ENCODE results near the gene SLC5A10.

The SLC5A10 gene

DNA sequence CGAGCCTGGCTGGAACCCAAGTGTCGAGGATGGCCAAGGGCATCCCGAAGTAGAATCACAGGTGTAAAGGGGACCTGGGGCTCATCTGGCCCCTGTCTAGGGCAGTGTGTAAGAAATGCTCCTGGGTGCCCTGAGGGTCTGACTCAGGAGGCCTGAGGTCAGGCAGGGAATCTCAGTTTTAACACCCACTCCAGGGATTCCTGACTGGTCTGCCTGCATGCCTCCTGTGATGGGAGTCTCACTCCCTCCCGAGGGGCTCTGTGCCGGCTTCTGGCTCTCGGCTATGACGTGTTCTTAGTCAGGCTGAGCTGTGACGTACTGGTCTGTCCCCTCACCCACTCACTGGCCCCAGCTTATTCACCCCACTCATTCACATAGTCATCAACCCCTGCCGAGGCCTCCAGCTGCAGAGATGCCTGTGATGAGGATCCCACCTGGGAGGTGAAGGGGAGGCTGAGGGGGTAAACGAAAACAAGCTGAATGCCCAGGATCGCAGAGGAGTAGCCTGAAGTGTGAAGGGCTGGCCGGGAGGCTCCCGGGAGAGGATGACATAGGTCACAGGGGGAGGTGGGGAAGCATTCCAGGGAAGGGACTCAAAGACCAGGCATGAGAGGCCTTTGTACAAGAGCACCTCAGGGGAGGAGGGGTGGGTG is 28.8 kb downstream of the SLC5A10 start:
- no peaks in the 10 kb centered on the region for H3K27me3 ChIP-seq (ENCODE audit: insufficient read depth, low read depth)
- TF ChIP-seq, protein P1, sequence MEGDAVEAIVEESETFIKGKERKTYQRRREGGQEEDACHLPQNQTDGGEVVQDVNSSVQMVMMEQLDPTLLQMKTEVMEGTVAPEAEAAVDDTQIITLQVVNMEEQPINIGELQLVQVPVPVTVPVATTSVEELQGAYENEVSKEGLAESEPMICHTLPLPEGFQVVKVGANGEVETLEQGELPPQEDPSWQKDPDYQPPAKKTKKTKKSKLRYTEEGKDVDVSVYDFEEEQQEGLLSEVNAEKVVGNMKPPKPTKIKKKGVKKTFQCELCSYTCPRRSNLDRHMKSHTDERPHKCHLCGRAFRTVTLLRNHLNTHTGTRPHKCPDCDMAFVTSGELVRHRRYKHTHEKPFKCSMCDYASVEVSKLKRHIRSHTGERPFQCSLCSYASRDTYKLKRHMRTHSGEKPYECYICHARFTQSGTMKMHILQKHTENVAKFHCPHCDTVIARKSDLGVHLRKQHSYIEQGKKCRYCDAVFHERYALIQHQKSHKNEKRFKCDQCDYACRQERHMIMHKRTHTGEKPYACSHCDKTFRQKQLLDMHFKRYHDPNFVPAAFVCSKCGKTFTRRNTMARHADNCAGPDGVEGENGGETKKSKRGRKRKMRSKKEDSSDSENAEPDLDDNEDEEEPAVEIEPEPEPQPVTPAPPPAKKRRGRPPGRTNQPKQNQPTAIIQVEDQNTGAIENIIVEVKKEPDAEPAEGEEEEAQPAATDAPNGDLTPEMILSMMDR (conservative IDR thresholded peaks at IDR 0.05; ENCODE audit: low read depth, low read length), result no peak
- no peak overlapping the region for H3K9ac ChIP-seq

GRCh38 chr17:18981335-18981641 is 29.3 kb downstream of the SLC5A10 start:
- H4K20me1 ChIP-seq (ENCODE audit: insufficient read depth), result no peaks in the 10 kb centered on the region
- no peaks in the 10 kb centered on the region for H3K36me3 ChIP-seq (ENCODE audit: insufficient read depth)
- H3K4me1 ChIP-seq (ENCODE audit: low read depth, poor library complexity, severe bottlenecking), result no peaks in the 10 kb centered on the region
- no peaks in the 10 kb centered on the region for H3K79me2 ChIP-seq (ENCODE audit: insufficient read depth, low read depth)
- H3K27ac ChIP-seq, result no peak overlapping the region
- no peak overlapping the region for H2AFZ ChIP-seq (ENCODE audit: low read depth)
- TF ChIP-seq, protein P1 (conservative IDR thresholded peaks at IDR 0.05; ENCODE audit: low read depth, low read length), result no peak
- no peak overlapping the region for H3K4me2 ChIP-seq
- no peaks in the 10 kb centered on the region for H3K27me3 ChIP-seq (ENCODE audit: insufficient read depth, low read depth)
- H3K4me3 ChIP-seq (IDR thresholded peaks at IDR 0.05; ENCODE audit: insufficient read depth, low read depth, low read length), result no peak overlapping the region
- no peak overlapping the region for H3K9ac ChIP-seq

More for the DNA sequence above, 28.8 kb downstream of the SLC5A10 start:
- no peak overlapping the region for H2AFZ ChIP-seq (ENCODE audit: low read depth)
- no peaks in the 10 kb centered on the region for H3K79me2 ChIP-seq (ENCODE audit: insufficient read depth, low read depth)
- H3K4me2 ChIP-seq, result no peak overlapping the region
- no peaks in the 10 kb centered on the region for H4K20me1 ChIP-seq (ENCODE audit: insufficient read depth)
- no peak overlapping the region for H3K27ac ChIP-seq
- H3K4me1 ChIP-seq (ENCODE audit: low read depth, poor library complexity, severe bottlenecking), result no peaks in the 10 kb centered on the region
- H3K36me3 ChIP-seq (ENCODE audit: insufficient read depth), result no peaks in the 10 kb centered on the region
- no peak overlapping the region for H3K4me3 ChIP-seq (IDR thresholded peaks at IDR 0.05; ENCODE audit: insufficient read depth, low read depth, low read length)

GRCh38 chr17:18981642-18982424 is 29.9 kb downstream of the SLC5A10 start:
- Histone ChIP-seq H3K9ac (no peak overlapping the region), H3K79me2 (ENCODE audit: insufficient read depth, low read depth) (no peaks in the 10 kb centered on the region), H4K20me1 (ENCODE audit: insufficient read depth) (no peaks in the 10 kb centered on the region), H3K36me3 (ENCODE audit: insufficient read depth) (no peaks in the 10 kb centered on the region), H2AFZ (ENCODE audit: low read depth) (no peak overlapping the region), H3K4me2 (no peak overlapping the region), H3K27ac (no peak overlapping the region), H3K4me3 (IDR thresholded peaks at IDR 0.05; ENCODE audit: insufficient read depth, low read depth, low read length) (no peak overlapping the region), H3K4me1 (ENCODE audit: low read depth, poor library complexity, severe bottlenecking) (no peaks in the 10 kb centered on the region), H3K27me3 (ENCODE audit: insufficient read depth, low read depth) (no peaks in the 10 kb centered on the region)
- TF ChIP-seq, protein P1 (conservative IDR thresholded peaks at IDR 0.05; ENCODE audit: low read depth, low read length), result no peak

DNA sequence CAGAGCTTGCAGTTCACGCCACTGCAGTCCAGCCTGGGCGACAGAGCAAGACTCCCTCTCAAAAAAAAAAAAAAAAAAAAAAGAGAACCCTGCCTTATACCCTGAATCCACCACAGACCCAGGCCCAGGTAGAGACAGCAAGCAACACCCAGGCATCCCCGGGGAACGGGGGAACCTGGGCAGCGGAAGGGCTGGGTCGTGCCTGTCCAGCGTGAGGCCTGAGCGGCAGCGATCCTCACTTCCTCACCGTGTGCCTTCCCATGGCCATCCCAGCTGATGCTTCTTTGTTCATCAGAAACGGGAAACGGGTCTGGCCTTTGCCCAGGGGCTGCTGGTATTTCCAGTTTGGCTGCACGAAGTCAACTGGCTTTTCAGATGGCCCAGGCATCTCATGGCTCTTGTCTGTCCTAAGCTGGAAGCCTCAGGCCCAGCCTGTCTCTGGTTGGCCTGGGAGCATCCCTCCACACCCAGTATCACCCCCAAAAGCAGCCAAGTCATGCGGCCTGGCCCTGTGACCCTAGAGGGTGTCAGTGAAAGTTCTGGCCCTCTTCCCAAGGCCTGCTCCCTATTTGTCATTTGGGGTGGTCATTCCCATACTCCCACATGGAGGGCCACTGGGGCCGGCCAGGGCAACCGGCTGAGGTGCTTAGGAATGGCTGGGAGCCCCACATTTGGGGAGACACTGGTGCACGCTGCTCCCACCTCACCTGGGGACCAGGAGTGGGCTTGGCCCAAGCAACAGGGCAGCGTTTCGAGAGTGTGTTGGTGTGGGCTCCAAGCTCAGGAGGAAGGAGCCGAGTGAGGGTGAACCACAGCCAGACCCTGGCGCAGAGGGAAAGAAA is 32.5 kb downstream of the SLC5A10 start:
- Histone ChIP-seq H2AFZ (ENCODE audit: low read depth) (no peak overlapping the region), H3K27ac (no peak overlapping the region), H3K79me2 (ENCODE audit: insufficient read depth, low read depth) (no peaks in the 10 kb centered on the region), H3K36me3 (ENCODE audit: insufficient read depth) (no peaks in the 10 kb centered on the region), H3K4me3 (IDR thresholded peaks at IDR 0.05; ENCODE audit: insufficient read depth, low read depth, low read length) (no peak overlapping the region), H3K4me2 (no peak overlapping the region), H3K9ac (no peak overlapping the region), H3K4me1 (ENCODE audit: low read depth, poor library complexity, severe bottlenecking) (no peaks in the 10 kb centered on the region), H4K20me1 (ENCODE audit: insufficient read depth) (no peaks in the 10 kb centered on the region), H3K27me3 (ENCODE audit: insufficient read depth, low read depth) (no peaks in the 10 kb centered on the region)
- TF ChIP-seq, protein P1 (conservative IDR thresholded peaks at IDR 0.05; ENCODE audit: low read depth, low read length), result no peak

All from KMS-11 (cell line).